Astrocyte (in vitro differentiated cells and primary cell): Measurements from ENCODE around the gene CYYR1. TPM values are rescaled to one million over a fixed set of nuclear protein-coding genes. Genes with fewer than 3 reads are reported as not detected.

Experiments
- DNase-seq: peaks from one replicate; pipeline ENCODE4 v3.0.0-alpha.2; 2010; ENCODE audit warnings: low read depth
- FAIRE-seq: peaks from 2 replicates; lab custom pipeline; 2011; peaks lifted over from hg19 to GRCh38; lab: Jason Lieb, UNC
- H2AFZ ChIP-seq: 2 replicates; pipeline ENCODE4 v1.6.0; 2012; ENCODE audit warnings: low read depth, low read length, inconsistent platforms
- H3K27ac ChIP-seq: 2 replicates; pipeline ENCODE4 v1.5.1; 2011; ENCODE audit warnings: low read depth, low read length, inconsistent platforms
- H3K27me3 ChIP-seq: 2 replicates; pipeline ENCODE4 v1.6.0; 2011; ENCODE audit warnings: low read length, inconsistent platforms; ENCODE audit not compliant: insufficient read depth
- H3K36me3 ChIP-seq: 2 replicates; pipeline ENCODE4 v1.5.1; 2011; ENCODE audit warnings: low read length, inconsistent platforms; ENCODE audit not compliant: insufficient read depth
- H3K4me1 ChIP-seq: 2 replicates; pipeline ENCODE4 v1.5.1; 2011; ENCODE audit warnings: low read length, inconsistent platforms; ENCODE audit not compliant: insufficient read depth
- H3K4me2 ChIP-seq: 2 replicates; pipeline ENCODE4 v1.6.0; 2012; ENCODE audit warnings: low read length, inconsistent platforms
- H3K4me3 ChIP-seq: 2 replicates; pipeline ENCODE4 v1.5.1; 2011; ENCODE audit warnings: low read depth, mild to moderate bottlenecking, low read length, inconsistent platforms; ENCODE audit not compliant: insufficient read depth
- H3K79me2 ChIP-seq: 2 replicates; pipeline ENCODE4 v1.6.0; 2012; ENCODE audit warnings: mild to moderate bottlenecking, low read length, inconsistent platforms; ENCODE audit not compliant: insufficient read depth
- H3K9ac ChIP-seq: 2 replicates; pipeline ENCODE4 v1.6.0; 2012; ENCODE audit warnings: mild to moderate bottlenecking, low read length, inconsistent platforms
- H3K9me3 ChIP-seq: 2 replicates; pipeline ENCODE4 v1.5.1; 2012; ENCODE audit warnings: low read depth, mild to moderate bottlenecking, low read length, inconsistent platforms; ENCODE audit not compliant: insufficient read depth
- H4K20me1 ChIP-seq: 2 replicates; pipeline ENCODE4 v1.6.0; 2012; ENCODE audit warnings: low read length, inconsistent platforms; ENCODE audit not compliant: insufficient read depth
- H3K27ac Mint-ChIP-seq: one replicate; pipeline ENCODE4 v1.8.0; 2021; ENCODE audit warnings: mild to moderate bottlenecking, mixed read lengths; ENCODE audit not compliant: unreplicated experiment
- H3K27me3 Mint-ChIP-seq: one replicate; pipeline ENCODE4 v1.8.0; 2021; ENCODE audit warnings: low read depth, mixed read lengths; ENCODE audit not compliant: unreplicated experiment
- H3K36me3 Mint-ChIP-seq: one replicate; pipeline ENCODE4 v1.8.0; 2021; ENCODE audit warnings: low read depth, mixed read lengths; ENCODE audit not compliant: unreplicated experiment
- H3K4me1 Mint-ChIP-seq: one replicate; pipeline ENCODE4 v1.8.0; 2021; ENCODE audit warnings: low read depth, mixed read lengths; ENCODE audit not compliant: unreplicated experiment
- H3K4me3 Mint-ChIP-seq: one replicate; pipeline ENCODE4 v1.8.0; 2021; ENCODE audit warnings: mild to moderate bottlenecking, moderate library complexity, mixed read lengths; ENCODE audit not compliant: unreplicated experiment
- H3K9me3 Mint-ChIP-seq: one replicate; pipeline ENCODE4 v1.8.0; 2021; ENCODE audit warnings: mild to moderate bottlenecking, mixed read lengths; ENCODE audit not compliant: unreplicated experiment
- EZH2 ChIP-seq: IDR thresholded peaks from 2 replicates; pipeline ENCODE4 v1.6.1; 2012; ENCODE audit warnings: mild to moderate bottlenecking, low read length, inconsistent platforms; ENCODE audit not compliant: insufficient read depth
- total RNA-seq: library from RNA; stranded (reverse); gene quantifications from 2 replicates; pipeline ENCODE4 v1.2.1, GENCODE V29; 2021
- TF ChIP-seq, protein P1 (sequence below): IDR thresholded peaks from 2 replicates; pipeline ENCODE4 v1.5.1; 2011; ENCODE audit warnings: low read depth, mild to moderate bottlenecking, inconsistent platforms, low read length, moderate library complexity; ENCODE audit not compliant: insufficient read depth

Gene CYYR1
- total RNA-seq, 1 donor from 2014 or later = 4.7 TPM

DNA sequence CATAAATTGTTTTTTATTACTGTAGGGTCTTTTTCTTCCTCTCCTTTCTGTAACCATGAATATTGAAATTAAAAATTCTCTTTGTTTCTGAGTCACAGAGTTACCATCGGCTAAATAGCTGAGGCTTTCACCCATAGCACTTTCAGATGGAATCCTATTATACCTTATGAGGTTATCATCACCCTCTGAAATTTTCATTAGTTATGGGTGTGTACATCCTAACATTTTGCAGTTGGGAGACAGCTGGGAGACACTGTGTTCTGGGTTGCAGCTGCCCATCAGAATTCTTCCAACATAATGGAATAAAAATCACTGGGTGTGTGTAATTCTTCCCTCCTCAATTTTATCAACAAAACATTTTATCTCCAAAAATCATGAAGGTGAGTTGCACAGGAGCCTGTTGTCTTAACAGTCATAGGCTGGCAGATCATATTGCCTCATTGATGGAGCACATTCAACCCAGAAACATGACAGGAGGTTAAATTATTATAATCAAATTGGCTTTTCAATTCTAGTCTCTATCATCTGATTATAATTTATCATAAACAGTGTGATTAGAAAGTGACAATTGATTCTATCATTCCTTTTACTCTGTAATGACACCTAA lies 17.4 kb downstream of the CYYR1 start:
- Histone ChIP-seq H3K4me2 (no peak overlapping the region), H3K9ac (no peak overlapping the region), H3K27ac (no peak overlapping the region), H3K79me2 (no peaks in the 10 kb centered on the region), H3K4me1 (no peaks in the 10 kb centered on the region), H3K27me3 (no peaks in the 10 kb centered on the region), H2AFZ (no peak overlapping the region), H3K36me3 (no peaks in the 10 kb centered on the region), H3K4me3 (no peak overlapping the region), H3K9me3 (no peaks in the 10 kb centered on the region), H4K20me1 (no peaks in the 10 kb centered on the region)
- H3K36me3 Mint-ChIP-seq = no peaks in the 10 kb centered on the region
- no peak overlapping the region for H3K27ac Mint-ChIP-seq
- no peak for DNase-seq
- FAIRE-seq = no peak
- no peaks in the 10 kb centered on the region for H3K9me3 Mint-ChIP-seq
- no peaks in the 10 kb centered on the region for H3K27me3 Mint-ChIP-seq
- TF ChIP-seq, protein P1, sequence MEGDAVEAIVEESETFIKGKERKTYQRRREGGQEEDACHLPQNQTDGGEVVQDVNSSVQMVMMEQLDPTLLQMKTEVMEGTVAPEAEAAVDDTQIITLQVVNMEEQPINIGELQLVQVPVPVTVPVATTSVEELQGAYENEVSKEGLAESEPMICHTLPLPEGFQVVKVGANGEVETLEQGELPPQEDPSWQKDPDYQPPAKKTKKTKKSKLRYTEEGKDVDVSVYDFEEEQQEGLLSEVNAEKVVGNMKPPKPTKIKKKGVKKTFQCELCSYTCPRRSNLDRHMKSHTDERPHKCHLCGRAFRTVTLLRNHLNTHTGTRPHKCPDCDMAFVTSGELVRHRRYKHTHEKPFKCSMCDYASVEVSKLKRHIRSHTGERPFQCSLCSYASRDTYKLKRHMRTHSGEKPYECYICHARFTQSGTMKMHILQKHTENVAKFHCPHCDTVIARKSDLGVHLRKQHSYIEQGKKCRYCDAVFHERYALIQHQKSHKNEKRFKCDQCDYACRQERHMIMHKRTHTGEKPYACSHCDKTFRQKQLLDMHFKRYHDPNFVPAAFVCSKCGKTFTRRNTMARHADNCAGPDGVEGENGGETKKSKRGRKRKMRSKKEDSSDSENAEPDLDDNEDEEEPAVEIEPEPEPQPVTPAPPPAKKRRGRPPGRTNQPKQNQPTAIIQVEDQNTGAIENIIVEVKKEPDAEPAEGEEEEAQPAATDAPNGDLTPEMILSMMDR = no peak
- TF ChIP-seq EZH2 = no peak
- H3K4me1 Mint-ChIP-seq = no peaks in the 10 kb centered on the region
- no peak overlapping the region for H3K4me3 Mint-ChIP-seq

DNA sequence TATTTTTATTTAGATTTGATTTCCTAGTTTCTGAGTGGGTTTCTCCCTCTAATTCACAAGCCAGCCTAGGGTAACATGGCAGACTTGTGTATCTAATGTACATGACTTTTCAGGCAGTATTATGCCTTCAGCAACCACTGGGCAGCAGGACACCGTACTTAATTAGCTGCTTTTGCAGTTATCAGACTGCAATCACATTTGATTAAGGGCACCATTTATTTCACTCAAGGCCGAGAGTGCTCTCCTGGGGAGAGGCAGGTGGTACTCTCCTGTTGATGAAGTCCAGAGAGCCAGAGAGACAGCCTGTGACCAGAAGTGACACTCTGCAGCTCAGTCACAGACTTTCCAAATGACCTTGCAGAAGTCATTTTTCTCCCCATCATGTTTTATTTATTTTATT lies 18.7 kb downstream of the CYYR1 start:
- Mint-ChIP-seq H3K4me1 (no peaks in the 10 kb centered on the region), H3K27ac (no peak overlapping the region), H3K27me3 (no peaks in the 10 kb centered on the region), H3K9me3 (no peaks in the 10 kb centered on the region), H3K4me3 (no peak overlapping the region), H3K36me3 (no peaks in the 10 kb centered on the region)
- Histone ChIP-seq H3K4me1 (no peaks in the 10 kb centered on the region), H3K27ac (no peak overlapping the region), H4K20me1 (no peaks in the 10 kb centered on the region), H3K4me2 (no peak overlapping the region), H3K27me3 (no peaks in the 10 kb centered on the region), H2AFZ (no peak overlapping the region), H3K9me3 (no peaks in the 10 kb centered on the region), H3K79me2 (no peaks in the 10 kb centered on the region), H3K36me3 (no peaks in the 10 kb centered on the region), H3K9ac (no peak overlapping the region), H3K4me3 (no peak overlapping the region)
- DNase-seq = no peak
- FAIRE-seq = no peak
- no peak for TF ChIP-seq EZH2
- TF ChIP-seq, protein P1 = no peak

DNA sequence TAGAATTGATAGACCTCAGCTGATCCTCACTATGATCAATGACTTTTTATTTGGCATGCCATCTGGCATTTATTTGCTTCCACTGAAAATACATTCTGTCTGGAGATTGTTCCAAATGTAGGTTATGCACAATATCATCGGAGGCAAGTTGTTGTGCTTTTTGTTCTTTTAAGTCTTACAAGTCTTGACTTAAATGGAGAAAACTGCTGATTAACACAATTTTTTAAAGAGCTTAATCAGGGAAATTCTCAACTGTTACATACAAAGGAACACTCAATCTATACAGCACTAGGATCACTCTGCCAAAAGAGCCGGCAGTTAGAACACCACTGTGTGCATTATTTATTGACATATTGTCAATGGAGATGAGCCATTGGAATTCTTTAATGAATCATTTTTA lies 19.2 kb downstream of the CYYR1 start:
- Mint-ChIP-seq H3K4me3 (no peak overlapping the region), H3K36me3 (no peaks in the 10 kb centered on the region), H3K27ac (no peak overlapping the region), H3K9me3 (no peaks in the 10 kb centered on the region), H3K4me1 (no peaks in the 10 kb centered on the region), H3K27me3 (no peaks in the 10 kb centered on the region)
- Histone ChIP-seq H3K9ac (no peak overlapping the region), H3K4me3 (no peak overlapping the region), H2AFZ (no peak overlapping the region), H3K9me3 (no peaks in the 10 kb centered on the region), H3K36me3 (no peaks in the 10 kb centered on the region), H3K4me1 (no peaks in the 10 kb centered on the region), H3K79me2 (no peaks in the 10 kb centered on the region), H3K27ac (no peak overlapping the region), H3K27me3 (no peaks in the 10 kb centered on the region), H4K20me1 (no peaks in the 10 kb centered on the region), H3K4me2 (no peak overlapping the region)
- DNase-seq = no peak
- FAIRE-seq = no peak
- TF ChIP-seq, protein P1 = no peak
